Stomach (tissue), 4 donors: Measurements from ENCODE around the gene CNDP2.

Source experiments
- CTCF ChIP-seq, 7 experiments: fragments of 450-650 bp in 4 of 7; fragments of 200-600 bp in 3 of 7; sonication (generic) in 3 of 7; IDR thresholded peaks; one replicate each; pipeline ENCODE4 v1.5.1; 2016 to 2019; ENCODE audit warnings: antibody characterized with exemption in 7 of 7, control low read depth in 2 of 7, mild to moderate bottlenecking in 1 of 7
- EP300 ChIP-seq: sonication (generic); formaldehyde crosslinking; IDR thresholded peaks from one replicate; pipeline ENCODE4 v1.6.1; 2017; ENCODE audit warnings: antibody characterized with exemption
- POLR2A ChIP-seq, 4 donors: fragments of 450-650 bp; IDR thresholded peaks; one replicate each; pipeline ENCODE4 v1.6.1; 2016; ENCODE audit warnings: antibody characterized with exemption in 4 of 4, control low read depth in 2 of 4, mild to moderate bottlenecking in 1 of 4, moderate library complexity in 1 of 4
- POLR2AphosphoS5 ChIP-seq, 3 donors: sonication (generic); formaldehyde crosslinking; IDR thresholded peaks; one replicate each; pipeline ENCODE4 v1.6.1; 2016; ENCODE audit warnings: antibody characterized with exemption in 3 of 3

GRCh38 chr18:74534150-74534969 lies 38.2 kb downstream of the CNDP2 start, which contains the start of gene CNDP1:
- TF ChIP-seq CTCF (IDR thresholded peaks at IDR 0.05) (no peak), EP300 (no peak), POLR2A (IDR thresholded peaks at IDR 0.05) (no peak), POLR2AphosphoS5 (IDR thresholded peaks at IDR 0.05) (no peak)
